ENCODE data around the gene GPSM1.
"Not testable (repeated sequence)": the region's sequence is repeated elsewhere in the genome, so short reads cannot be mapped to it uniquely, and the experiment has no call there.

Gene GPSM1

DNA sequence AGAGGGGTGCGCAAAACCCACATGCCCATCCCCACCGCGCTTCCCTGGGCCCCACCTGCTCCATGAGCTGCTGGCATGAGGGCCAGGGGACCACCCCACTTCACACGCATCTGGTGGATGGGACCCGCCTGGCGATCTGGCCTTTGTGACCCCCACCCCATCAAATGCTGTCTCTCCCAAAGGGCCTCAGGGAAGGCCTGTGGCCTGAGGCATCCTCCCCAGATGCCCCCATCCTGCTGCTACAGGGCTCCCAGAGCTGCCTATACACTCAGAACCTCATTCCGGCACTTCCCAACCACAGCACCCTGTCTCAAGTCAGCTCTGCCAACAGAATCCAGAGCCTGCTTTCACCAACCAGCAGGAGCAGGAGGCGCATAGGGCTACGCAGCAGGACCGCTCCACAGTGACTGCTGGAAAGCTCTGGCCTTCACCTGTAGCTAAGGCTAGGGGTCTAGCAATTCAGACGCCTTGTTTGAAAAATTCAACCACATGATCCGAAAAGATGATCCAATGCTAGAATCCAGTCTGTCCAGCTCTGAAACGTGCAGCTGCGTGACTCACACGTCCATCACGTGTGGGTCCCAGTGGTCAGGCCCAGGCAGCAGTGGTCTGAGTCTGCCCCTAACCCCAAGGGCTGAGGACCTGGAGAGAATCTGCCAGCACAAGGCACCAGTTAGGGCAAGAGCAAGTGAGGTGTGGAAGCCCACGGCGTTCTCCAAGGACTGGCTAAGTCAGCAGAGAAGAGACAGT, 74.0 kb downstream of the GPSM1 start:
- no peak for DNase-seq

DNA sequence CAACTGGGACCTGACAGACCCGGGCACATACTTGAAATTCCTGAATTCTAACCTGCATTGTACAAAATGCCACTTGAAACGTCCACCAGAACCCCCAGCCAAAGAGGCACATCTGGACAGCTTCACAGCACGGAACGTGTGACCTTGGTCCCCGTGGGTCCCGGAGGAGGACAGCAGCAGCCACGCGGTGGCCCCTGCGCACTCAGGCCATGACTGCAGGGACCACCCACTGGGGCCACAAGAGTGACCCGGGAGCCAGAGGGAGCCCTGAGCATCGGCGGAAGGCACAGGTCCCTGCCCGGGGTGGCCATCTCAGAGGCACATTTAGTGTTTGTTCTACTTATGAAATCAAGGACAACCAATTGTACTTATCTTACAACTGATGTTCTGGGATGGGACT, 74.7 kb downstream of the GPSM1 start:
- DNase-seq: no peak

DNA sequence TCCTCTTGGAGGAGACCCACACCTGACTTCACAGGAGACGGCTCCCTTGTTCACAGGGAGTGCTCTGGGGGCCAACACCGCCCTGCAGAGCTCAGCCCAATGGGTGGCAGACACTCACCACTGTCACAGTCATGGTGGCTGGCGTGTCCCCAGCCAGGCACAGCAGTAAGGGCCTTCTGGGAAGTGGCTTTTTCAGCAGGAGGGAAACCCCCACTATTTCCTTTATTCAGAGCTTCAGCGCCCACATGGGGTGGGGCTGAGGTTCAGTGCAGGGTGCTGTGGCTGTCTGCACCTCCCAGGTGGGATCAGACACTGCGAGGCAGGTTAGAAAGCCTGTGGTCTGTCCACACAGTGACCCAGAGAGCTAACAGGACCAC, 76.2 kb downstream of the GPSM1 start:
- no peak for DNase-seq

DNA sequence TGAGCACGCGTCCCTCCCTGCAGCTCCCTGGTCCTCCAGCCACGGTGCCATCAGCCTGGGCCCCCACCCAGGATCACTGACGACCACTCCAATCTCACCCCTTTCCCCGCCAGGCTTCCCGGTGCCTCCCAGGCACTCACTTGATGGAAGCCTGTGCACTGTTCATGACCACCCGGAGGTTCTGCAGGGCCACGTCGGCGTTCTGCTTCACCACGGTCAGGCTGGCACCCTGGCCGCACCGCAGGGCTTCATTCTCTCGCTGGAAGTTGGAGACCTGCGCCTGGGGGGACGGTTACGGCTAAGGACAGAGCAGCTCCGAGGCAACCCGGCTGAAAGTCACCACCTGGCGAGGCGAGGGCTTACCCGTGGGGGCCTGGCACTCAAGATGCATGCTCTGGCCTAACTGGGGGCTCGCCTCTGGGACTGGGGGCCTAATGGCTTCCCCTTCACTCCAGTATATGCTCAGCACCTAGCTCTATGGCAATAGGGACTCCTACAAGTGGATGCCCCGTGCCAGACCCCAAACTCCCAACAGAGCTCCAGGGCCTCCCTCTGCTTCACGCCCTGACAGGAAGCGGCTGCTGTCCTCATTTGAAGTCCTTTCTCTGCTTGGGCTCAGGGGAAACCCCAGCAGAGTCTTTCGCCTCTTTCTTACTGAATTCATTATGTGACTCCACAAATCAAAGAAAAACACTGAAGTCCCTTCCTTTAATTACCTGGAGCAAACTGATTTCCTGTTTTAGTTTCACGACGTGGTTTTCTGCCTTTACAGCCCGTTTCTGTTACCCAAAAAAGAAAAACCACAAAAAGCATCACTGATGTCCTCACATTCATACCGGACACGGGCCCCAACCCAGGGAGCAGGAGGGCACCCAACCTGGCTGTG, 76.8 kb downstream of the GPSM1 start:
- no peak for DNase-seq

DNA sequence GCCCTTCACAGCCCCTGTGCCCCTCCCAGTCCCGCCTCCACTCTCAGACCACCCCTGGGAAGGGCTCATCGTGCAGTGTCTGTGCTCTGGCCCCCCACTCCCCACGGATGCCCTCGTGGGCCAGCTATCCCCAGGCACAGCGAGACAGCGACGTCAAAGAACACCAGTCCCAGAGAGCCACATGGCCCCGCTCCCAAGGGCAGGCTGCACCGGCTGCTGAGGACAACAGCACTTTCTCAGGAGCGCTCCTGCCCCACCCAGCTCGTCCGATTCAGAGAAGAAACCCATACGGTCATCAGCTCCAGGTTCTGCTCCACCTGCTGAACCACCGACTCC, 77.4 kb downstream of the GPSM1 start:
- no peak for DNase-seq

DNA sequence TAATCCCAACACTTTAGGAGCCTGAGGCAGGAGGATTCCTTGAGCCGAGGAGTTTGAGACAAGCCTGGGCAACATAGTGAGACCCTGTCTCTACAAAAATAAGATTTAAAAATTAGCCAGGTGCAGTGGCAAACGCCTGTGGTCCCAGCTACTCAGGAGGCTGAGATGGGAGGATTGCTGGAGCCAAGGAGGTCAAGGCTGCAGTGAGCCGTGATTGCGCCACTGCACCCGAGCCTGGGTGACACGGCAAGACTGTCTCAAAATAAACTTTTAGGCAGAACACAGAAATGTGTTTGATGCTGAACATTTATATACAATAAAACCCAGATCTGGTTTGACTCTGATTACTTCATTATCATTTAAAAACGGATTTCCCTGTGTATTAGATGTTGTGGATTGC, 78.1 kb downstream of the GPSM1 start:
- DNase-seq: no peak

DNA sequence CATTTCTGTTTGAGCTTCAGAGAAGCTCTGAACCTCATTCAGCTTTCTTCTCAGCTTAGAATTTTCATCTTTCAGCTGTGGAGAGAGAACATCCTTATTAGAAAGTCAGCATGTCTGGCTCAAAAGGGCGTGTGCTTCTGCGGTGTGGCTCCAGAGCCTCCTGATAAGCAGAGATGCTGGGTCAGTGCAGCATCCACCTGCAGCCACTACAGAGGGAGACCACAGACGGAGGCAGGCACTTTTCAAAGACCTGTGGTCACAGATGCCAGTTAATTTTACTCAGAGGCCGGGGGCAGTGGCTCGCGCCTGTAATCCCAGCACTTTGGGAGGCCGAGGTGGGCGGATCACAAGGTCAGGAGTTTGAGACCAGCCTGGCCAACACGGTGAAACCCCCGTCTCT, 78.6 kb downstream of the GPSM1 start:
- DNase-seq: not testable (repeated sequence)

DNA sequence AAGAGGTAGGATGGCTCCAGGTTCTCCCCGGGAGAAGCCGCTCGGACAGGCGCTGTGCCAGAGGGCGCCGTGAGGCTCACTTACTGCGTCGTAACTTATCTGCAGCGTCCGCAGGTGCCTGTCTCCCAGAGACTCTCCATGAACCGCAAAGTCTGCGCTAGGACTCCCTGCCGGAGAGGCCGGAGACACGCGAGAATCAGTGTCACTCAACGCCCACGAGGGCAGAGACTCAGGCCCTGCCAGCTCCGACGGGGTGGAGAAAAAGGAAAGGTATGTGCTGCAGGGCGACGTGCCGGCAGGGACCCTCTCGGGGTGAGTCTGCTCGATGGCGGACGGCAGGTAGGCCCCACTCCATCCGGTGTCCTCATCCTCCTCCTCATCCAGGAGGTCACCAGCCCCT, 79.7 kb downstream of the GPSM1 start:
- DNase-seq: not testable (repeated sequence)

DNA sequence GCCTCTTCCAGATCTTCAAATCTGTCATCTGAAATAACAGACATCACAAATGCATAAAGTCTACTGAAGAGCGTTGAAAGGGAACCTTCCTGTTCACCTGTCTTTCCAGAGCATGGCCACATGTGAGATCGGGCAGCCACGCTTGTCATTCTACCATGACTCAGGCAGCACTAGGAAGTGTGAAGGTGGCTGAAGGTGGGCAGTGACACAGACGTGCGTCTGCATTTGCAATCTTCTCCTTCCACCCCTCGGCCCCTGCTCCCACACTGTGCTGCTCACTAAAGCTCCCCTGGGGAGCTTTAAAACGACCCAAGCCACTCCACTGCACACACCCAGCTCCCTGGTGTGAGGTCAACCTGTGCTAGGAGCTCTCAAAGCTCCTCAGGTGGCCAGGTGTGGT, 80.6 kb downstream of the GPSM1 start:
- no peak for DNase-seq

Data from DMS 273 treated with DMSO at 0.1 percent for 48 hours (cell line).